Retinal pigment epithelial cell (primary cell): Measurements from ENCODE around the gene TNIK.

Source experiments
- DNase-seq: peaks from one replicate; pipeline ENCODE4 v3.0.0-alpha.2; 2010; ENCODE audit warnings: low read depth
- H3K4me3 ChIP-seq: 2 replicates; pipeline ENCODE4 v1.5.1; 2011; ENCODE audit warnings: mild to moderate bottlenecking, low read length, control low read depth, moderate library complexity
- CTCF ChIP-seq: conservative IDR thresholded peaks from 2 replicates; pipeline ENCODE4 v1.5.1; 2011; ENCODE audit warnings: low read depth, low read length, control low read depth, inconsistent platforms

Gene TNIK

GRCh38 chr3:171503817-171504216 lies 43.6 kb upstream of the TNIK start:
- H3K4me3 ChIP-seq: no peak overlapping the region
- no peak for TF ChIP-seq CTCF
- no peak for DNase-seq

DNA sequence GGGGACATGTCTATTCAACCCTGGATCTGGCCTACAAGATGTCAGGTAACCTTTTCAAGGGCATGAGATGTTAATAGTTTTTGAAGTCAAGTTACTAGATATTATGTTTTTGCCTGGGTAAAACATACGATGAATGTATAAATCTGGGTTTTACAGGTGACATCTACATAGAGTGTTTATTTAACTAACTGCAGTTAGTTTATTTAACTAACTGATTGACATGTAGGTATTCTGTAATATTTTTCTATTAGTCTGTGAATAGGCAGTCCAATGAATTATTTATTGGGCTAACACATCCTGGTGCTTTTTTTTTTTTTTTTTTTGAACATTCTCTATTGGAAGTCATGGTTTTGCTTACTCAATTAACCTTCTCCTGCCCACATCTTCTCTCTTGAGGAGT lies 38.7 kb upstream of the TNIK start:
- TF ChIP-seq CTCF: no peak
- H3K4me3 ChIP-seq: no peak overlapping the region
- no peak for DNase-seq

DNA sequence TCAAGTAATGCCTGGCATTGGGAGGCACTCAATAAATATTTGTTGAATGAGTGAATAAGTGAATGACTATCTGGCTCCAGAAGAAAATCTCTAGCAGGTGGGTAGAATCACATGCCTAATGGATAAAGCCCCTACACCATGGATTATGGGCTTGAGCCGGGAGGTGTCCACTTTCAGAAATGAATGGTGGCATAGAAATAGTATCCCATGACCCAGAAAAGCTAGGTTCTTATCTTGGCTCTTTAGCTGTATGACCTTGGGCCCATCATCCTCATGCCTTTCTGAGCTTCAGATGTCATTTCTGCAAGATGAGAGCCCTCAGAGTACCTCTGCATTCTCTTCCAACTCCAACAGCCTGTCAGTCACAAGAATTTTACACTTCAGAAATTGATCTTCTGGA lies 37.3 kb upstream of the TNIK start:
- H3K4me3 ChIP-seq: no peak overlapping the region
- no peak for TF ChIP-seq CTCF
- no peak for DNase-seq

DNA sequence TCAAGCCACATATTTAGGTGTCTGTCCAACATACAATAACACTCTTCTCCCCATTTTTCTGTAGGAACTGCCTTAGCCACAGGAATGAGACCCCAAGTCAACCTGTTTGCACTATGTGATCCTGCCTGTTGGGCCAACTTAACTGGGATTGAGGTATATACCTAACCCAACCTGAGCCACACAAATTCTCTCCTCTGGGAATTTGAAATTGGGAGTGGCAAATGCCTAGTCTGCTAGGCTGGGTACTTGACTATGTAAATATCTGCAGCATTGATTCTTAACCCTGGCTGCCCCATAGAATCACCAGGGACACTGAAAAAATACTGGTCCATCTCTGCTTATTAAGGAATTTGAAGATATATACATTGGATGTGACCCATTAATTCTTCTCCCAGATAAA lies 35.2 kb upstream of the TNIK start:
- no peak for TF ChIP-seq CTCF
- DNase-seq: no peak
- H3K4me3 ChIP-seq: no peak overlapping the region

DNA sequence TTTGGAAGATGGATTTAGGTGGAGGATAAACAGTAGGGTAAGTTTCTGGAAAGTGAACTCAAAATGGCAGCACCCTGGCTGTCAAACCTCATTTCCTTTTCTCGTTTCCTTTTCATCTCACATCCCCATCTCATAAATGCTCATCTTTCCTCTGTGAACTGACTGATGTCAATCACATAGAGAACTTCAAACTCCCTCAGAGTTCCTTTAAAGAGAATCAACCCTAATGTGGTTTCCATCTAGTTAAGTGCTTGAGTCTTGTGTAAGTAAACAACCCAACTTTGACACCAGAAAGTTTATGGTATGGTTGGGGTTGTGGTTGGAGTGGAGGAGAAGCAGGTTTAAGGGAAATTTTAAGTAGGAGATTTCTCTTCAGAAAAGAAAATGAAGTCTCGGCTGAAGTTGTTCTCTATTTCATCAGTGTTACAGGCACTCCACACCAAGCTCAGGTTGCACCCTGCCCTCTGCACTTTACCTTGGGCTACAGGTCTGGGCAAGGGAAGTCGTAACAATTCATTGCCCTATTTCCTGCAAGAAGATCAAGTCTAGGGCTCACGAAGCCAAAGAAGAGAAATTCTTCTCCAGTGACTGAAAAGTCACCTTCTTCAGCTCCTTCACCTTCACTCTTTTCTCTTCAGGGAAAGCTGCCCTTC lies 34.4 kb upstream of the TNIK start:
- no peak overlapping the region for H3K4me3 ChIP-seq
- TF ChIP-seq CTCF: no peak
- DNase-seq: no peak

DNA sequence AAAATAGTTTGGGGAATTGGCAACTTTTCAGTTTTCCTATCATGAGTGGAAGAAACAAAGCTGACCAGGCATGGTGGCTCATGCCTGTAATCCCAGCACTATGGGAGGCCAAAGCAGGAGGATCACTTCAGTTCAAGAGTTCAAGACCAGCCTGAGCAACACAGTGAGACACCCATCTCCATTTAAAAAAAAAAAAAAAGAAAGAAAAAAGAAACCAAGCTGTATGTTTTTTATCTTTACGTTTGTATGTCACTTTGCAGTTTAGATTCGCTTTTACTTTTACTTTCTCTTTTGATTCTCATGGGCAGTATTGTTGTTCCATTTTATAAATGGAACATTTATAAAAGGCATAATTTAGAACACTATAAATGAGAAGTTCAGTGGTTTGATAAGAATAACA lies 31.2 kb upstream of the TNIK start:
- TF ChIP-seq CTCF: no peak
- DNase-seq: no peak
- H3K4me3 ChIP-seq: no peak overlapping the region

DNA sequence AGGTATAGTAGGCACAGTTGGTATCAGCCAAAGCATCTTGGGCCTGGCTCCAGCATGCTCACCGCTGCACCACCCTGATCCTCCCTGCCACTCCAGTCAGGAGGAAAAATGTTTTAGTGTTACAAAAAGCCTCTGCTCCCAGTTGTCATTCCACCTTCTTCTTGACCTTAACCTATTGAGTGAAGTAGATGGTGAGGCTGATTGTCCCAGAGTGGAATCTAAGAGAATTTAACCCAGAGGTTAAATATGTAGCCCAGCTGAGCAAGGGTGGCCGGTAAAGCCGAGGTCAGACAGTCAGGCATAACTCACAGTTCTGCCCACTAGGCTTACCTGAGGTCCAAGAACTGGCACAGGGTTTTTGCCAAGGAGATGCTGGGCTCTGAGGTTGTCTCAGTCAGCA lies 30.7 kb upstream of the TNIK start:
- TF ChIP-seq CTCF: no peak
- H3K4me3 ChIP-seq: no peak overlapping the region
- DNase-seq: no peak
